GM19351 (cell line): Measurements from ENCODE around the gene TACC2.

Experiments used
- ATAC-seq: cut with Tn5 transposase; IDR thresholded peaks from one replicate; pipeline ENCODE4 v1.9.1; 2021; ENCODE audit warnings: mild to moderate bottlenecking, moderate library complexity; ENCODE audit not compliant: unreplicated experiment

Gene TACC2

GRCh38 chr10:122113945-122114747 lies 125.2 kb downstream of the TACC2 start:
- no peak for ATAC-seq

GRCh38 chr10:122115874-122116273 lies 126.9 kb downstream of the TACC2 start:
- no peak for ATAC-seq

- no peak for ATAC-seq
Measured at GRCh38 chr10:122116331-122116730, 127.4 kb downstream of the TACC2 start.

DNA sequence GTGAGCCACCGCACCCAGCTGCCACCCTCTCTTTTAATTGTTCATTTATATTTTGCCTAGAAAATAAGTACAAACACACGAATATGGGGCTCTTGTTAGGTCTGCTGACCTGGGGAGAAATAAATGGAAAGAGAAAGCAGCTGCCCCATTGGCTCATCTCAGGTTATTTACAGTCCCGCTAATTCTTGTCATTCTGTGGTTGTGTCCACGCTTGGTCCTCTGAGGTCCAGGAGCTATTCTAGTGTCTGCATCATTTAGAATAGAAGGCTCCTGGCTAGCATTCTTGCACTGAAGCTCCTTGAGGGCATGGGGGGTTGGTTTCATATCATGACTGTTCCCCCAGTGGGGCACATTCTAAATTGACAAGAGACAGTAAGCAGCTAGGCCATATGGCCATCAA lies 128.5 kb downstream of the TACC2 start:
- no peak for ATAC-seq

GRCh38 chr10:122120008-122120744 lies 131.2 kb downstream of the TACC2 start:
- ATAC-seq, result no peak

DNA sequence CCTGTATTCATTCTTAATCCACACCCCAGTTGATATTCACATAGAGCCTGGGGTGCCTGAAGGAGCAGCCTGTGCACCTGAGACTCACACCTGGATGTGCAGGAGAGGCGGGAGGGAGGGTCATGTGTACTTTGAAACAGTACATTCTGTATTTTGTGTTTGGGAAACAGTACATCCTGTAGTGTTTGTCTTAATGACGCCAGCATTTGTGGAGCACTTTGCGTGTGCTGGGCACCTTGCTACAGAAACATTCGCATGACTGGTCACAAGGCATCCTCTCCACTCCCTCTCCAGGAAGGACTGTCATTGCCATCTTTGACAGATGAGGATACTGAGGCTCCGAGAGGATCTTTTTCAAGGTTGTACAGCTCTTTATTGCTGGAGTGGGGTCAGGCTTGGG lies 132.1 kb downstream of the TACC2 start:
- no peak for ATAC-seq

DNA sequence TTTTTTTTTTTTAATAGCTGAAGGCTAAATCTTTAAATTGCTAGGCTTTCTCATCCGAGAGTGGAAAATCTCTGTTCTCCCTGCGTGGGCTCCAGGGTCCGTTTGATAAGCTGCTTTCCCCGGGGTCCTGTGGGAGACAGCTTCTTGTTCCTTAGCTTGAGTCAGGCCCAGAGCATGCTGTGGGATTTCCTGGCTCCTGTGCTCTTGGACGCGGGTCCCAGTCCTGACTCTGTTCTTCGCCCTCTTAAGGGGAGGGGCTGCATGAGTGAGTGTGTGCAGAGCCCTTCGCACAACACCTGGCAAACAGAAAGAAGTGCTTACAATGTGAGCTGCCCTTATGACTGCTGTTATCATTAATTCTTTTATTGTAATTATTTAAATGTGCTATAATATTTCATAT lies 133.5 kb downstream of the TACC2 start:
- ATAC-seq, result no peak

GRCh38 chr10:122123186-122123585 lies 134.2 kb downstream of the TACC2 start:
- no peak for ATAC-seq

DNA sequence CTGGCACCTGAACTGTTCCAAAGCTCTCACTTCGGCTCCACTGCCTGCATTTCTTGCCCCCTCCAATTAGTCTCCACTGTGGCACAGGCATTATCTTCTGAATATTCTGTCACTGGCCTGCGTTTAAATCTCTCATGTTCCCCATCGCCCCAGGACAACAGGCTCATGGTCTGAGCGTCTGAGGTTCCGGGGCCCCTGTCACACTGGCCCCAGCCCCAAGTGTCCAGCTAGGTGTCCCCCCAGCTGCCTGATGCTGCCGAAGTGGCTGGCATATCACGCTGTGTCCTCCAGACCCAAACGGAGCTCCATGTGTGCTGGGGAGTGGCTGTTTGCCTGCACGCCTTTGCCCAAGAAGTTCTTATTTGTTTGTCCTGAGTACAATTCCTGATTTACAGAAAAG lies 135.4 kb downstream of the TACC2 start:
- ATAC-seq, result no peak

- no peak for ATAC-seq
Measured at GRCh38 chr10:122124808-122125207, 135.8 kb downstream of the TACC2 start.

DNA sequence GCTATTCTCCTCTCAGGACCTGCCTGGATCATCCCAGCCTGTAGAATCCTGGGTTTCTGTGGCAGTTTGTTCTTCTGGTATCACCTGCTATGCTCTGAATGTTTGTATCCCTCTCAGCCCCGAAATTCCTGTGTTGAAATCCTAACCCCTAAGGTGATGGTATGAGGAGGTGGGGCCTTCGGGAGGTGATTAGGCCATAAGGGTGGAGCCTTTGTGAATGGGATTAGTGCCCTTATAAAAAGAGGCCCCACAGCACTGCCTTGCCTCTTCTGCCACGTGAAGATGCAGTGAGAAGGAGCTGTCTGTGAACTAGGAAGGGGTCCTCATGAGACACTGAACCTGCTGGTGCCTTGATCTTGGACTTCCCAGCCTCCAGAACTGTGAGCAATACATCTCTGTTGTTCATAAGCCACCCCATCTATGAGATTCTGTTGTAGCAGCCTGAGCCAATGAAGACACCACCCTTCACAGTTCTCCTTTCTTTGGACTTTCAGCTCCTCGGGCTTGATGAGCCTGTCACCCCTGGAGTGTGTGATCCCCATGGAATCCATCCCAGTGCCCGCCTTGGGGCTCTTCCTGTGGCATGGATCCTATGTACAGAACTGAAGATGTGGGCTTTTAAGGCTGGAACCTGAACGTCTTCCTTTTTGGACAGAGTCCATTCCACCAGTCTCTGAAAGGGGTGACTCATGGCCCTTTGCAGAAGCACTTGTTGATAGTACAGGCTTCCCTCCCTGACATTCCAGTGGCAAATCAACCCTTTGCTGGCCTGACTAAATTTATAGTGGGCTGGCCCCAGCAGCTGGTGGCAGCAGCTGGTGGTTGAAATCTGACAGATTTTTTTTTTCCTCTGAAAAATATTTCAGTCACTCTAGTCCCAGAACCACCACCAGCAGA lies 138.0 kb downstream of the TACC2 start:
- ATAC-seq, result no peak

- no peak for ATAC-seq
Measured at GRCh38 chr10:122127943-122128342, 139.0 kb downstream of the TACC2 start.

DNA sequence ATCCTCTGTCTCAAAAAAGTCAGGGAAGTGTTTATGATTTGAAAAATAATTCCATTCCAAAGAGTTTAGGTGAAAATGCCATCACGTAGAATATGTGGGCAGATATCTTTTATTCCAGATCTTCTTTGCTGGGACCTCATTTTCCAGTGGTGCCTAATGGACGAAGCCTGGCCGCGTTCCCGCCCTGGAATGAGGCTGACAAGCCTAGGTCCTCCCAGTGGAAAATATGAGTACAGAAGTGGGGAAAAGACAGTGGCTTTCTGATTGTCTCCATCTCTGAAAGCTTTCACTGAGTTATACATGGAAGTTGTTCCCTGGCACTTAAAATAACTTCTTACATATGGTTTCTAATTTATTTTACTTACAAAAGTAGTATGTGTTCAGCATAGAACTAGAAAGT lies 139.4 kb downstream of the TACC2 start:
- no peak for ATAC-seq

GRCh38 chr10:122130474-122131110 lies 141.6 kb downstream of the TACC2 start:
- ATAC-seq, result no peak

DNA sequence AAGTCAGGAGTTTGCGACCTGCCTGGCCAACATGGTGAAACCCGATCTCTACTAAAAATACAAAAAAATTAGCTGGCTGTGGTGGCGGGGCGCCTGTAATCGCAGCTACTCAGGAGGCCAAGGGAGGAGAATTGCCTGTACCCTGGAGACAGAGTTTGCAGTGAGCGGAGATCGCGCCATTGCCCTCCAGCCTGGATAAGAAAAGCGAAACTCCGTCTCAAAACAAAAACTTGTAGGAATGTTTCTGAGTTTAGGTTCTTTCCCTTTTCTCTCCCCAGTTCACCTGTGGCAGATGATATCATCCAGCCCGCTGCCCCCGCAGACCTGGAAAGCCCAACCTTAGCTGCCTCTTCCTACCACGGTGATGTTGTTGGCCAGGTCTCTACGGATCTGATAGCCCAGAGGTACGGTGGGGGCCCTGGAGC lies 143.4 kb downstream of the TACC2 start:
- no peak for ATAC-seq

GRCh38 chr10:122132882-122133565 lies 144.1 kb downstream of the TACC2 start:
- no peak for ATAC-seq

DNA sequence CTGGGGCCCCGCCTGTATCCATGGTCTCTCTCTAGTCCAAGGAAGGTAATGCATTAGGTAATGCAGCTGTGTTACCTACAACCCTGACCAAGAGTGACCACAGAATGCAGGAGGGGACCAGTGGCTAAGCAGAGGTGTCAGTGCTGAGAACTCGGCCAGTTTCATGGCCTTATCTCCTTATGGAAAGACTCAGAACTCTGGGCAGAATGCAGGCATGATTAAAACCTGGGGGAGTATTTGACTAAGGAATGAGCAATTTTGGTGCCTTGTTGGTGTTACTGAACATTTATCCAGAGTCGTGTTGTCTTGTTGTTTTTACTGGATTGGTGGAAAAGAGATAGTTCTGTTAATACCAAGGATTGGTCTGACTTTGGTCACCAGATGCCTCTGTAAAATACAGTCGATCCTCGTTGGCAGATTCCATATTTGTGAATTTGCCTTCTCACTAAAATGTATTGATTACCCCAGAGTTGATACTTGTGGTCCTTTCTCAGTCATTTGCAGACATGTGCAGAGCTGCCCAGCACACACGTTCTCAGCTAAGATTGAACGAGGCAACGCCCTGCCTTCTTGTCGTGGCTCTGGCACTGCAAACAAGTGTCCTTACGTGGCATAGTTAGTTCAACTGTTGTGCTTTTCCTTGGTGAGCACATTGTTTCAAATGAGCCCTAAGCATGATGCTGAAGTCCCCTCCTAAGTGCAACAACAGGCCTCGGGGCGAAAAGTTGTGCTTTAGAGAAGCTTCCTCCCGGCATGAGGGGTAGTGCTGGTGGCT lies 146.5 kb downstream of the TACC2 start:
- no peak for ATAC-seq

- ATAC-seq, result no peak
Measured at GRCh38 chr10:122138831-122139625, 150.1 kb downstream of the TACC2 start.
